ENCODE data around the gene KRT85. TPM values are rescaled to one million over a fixed set of nuclear protein-coding genes. Genes with fewer than 3 reads are reported as not detected.

Gene KRT85
- total and polyA plus RNA-seq, 2 of the 4 experiments (the other 2 are of a cell fraction) = not detected

DNA sequence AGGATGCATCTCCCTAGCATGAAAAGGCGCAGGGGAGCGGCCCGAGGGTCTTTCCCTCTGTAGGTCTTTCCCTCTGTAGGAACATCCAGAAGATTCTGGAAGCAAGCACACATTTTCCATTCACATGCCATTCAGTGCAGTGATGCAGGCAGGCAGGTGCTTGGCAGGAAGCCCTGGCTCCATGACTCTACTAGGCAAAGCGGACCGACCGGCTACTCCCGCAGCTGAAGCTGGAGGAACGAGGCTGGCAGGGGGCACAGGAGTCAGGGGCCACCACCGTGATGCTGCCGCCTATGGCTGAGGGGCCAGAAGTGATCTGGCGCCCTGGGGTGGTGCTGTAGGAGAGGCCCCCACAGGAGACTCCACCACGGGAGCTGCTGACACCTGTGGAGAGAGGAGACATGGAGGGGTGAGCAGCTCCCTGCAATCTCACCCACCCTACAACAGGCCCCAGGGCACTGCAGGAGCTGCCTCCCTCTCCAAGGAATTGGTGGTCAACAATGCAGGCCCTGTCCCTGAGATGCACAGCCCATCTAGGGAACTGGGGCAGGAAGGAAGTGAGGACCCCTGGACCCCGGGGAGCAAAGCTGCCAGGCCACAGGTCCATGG is 6.5 kb downstream of the KRT85 start:
- no peak for DNase-seq
- Histone ChIP-seq H2BK5ac (ENCODE audit: low read depth, low read length, poor library complexity, severe bottlenecking) (no peak overlapping the region), H4K5ac (ENCODE audit: low read depth, low read length) (no peak overlapping the region), H3K14ac (replicated peaks; ENCODE audit: low read depth, low read length) (no peak overlapping the region), H3K27me3 (ENCODE audit: control insufficient read depth, insufficient read depth, low read length) (peaks cover 45% of the 10 kb centered on the region), H4K20me1 (ENCODE audit: insufficient read depth, low read length) (no peaks in the 10 kb centered on the region), H2BK20ac (ENCODE audit: low read depth, low read length) (no peak overlapping the region), H3K9ac (ENCODE audit: low read depth, low read length) (no peak overlapping the region), H4K91ac (ENCODE audit: insufficient read depth, low read depth, low read length) (no peak overlapping the region), H2AK5ac (ENCODE audit: low read depth, low read length) (no peak overlapping the region), H3K27ac (ENCODE audit: insufficient read depth, low read length) (no peak overlapping the region), H3K9me3 (ENCODE audit: control insufficient read depth, insufficient read depth, low read length) (no peaks in the 10 kb centered on the region), H3K23ac (ENCODE audit: low read depth, low read length) (no peak overlapping the region), H3K79me1 (ENCODE audit: low read depth in 1 of 2, low read length in 2 of 2) (no peaks in the 10 kb centered on the region), H2AK9ac (replicated peaks; ENCODE audit: low read depth, low read length, poor library complexity) (no peak overlapping the region), H2AFZ (replicated peaks; ENCODE audit: low read length, poor library complexity) (no peak overlapping the region), H4K8ac (ENCODE audit: low read depth in 2 of 2, low read length in 2 of 2) (no peak overlapping the region), H3K56ac (ENCODE audit: extremely low read depth, insufficient read depth, low read length) (no peak overlapping the region), H2BK120ac (ENCODE audit: low read depth, low read length) (no peak overlapping the region), H3K4me1 (ENCODE audit: control insufficient read depth, insufficient read depth, low read length) (no peaks in the 10 kb centered on the region), H3K4ac (ENCODE audit: low read depth, low read length) (no peak overlapping the region), H3K9me1 (ENCODE audit: insufficient read depth, low read length) (no peaks in the 10 kb centered on the region), H3K4me2 (ENCODE audit: low read depth, low read length) (no peak overlapping the region), H3K4me3 (ENCODE audit: insufficient read depth, low read depth, low read length) (no peak overlapping the region), H3K18ac (ENCODE audit: low read depth, low read length) (no peak overlapping the region), H3K36me3 (ENCODE audit: control insufficient read depth, insufficient read depth, low read length) (no peaks in the 10 kb centered on the region), H2BK15ac (ENCODE audit: low read depth, low read length) (no peak overlapping the region)
- ATAC-seq (ENCODE audit: low read depth) = no peak
- intact Hi-C loops (cut with micrococcal nuclease) = no loop called here
- CTCF ChIA-PET = interaction anchor here (0.8 kb wide), 1 partner anchor 12 kb away, joined by 5 read pairs; no protein-coding TSS in a partner anchor
- WGBS, 2 experiments (ENCODE audit: extremely low coverage in 2 of 2, insufficient read length in 1 of 2) = no CpG with 5 or more reads among the region's 13 CpGs
- dilution Hi-C loops (cut with HindIII; ENCODE audit: low sequenced_read_pairs, unreplicated experiment) = no loop called here
- in situ Hi-C loops (cut with MboI; ENCODE audit: low sequenced_read_pairs) = no loop called here
- POLR2A ChIA-PET (ENCODE audit: unreplicated experiment) = no interaction called here
- BruUV-seq (replicated peaks) = no TSS peak
- TF ChIP-seq, protein P1, sequence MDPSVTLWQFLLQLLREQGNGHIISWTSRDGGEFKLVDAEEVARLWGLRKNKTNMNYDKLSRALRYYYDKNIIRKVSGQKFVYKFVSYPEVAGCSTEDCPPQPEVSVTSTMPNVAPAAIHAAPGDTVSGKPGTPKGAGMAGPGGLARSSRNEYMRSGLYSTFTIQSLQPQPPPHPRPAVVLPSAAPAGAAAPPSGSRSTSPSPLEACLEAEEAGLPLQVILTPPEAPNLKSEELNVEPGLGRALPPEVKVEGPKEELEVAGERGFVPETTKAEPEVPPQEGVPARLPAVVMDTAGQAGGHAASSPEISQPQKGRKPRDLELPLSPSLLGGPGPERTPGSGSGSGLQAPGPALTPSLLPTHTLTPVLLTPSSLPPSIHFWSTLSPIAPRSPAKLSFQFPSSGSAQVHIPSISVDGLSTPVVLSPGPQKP (IDR thresholded peaks at IDR 0.05; ENCODE audit: borderline replicate concordance, low read depth, low read length) = no peak
- no peak for TF ChIP-seq SMC3 (IDR thresholded peaks at IDR 0.05; ENCODE audit: low read depth, low read length)
- TF ChIP-seq RCOR1 (IDR thresholded peaks at IDR 0.05; ENCODE audit: insufficient replicate concordance, low read length) = no peak
- no peak for TF ChIP-seq MAZ (IDR thresholded peaks at IDR 0.05; ENCODE audit: borderline replicate concordance, low read depth, low read length)
- no peak for TF ChIP-seq MAFK (IDR thresholded peaks at IDR 0.05; ENCODE audit: low read depth, low read length)
- TF ChIP-seq FOS (IDR thresholded peaks at IDR 0.05; ENCODE audit: low read depth, low read length) = no peak
- TF ChIP-seq CEBPB (IDR thresholded peaks at IDR 0.05; ENCODE audit: low read depth, low read length) = no peak
- TF ChIP-seq MXI1 (IDR thresholded peaks at IDR 0.05; ENCODE audit: borderline replicate concordance, low read depth, low read length) = no peak
- TF ChIP-seq NFE2L2 (IDR thresholded peaks at IDR 0.05; ENCODE audit: low read depth, low read length) = no peak
- no peak for TF ChIP-seq RFX5 (IDR thresholded peaks at IDR 0.05; ENCODE audit: low read depth, low read length)
- no peak for TF ChIP-seq CHD1 (IDR thresholded peaks at IDR 0.05; ENCODE audit: low read depth, low read length)
- TF ChIP-seq, protein P2, sequence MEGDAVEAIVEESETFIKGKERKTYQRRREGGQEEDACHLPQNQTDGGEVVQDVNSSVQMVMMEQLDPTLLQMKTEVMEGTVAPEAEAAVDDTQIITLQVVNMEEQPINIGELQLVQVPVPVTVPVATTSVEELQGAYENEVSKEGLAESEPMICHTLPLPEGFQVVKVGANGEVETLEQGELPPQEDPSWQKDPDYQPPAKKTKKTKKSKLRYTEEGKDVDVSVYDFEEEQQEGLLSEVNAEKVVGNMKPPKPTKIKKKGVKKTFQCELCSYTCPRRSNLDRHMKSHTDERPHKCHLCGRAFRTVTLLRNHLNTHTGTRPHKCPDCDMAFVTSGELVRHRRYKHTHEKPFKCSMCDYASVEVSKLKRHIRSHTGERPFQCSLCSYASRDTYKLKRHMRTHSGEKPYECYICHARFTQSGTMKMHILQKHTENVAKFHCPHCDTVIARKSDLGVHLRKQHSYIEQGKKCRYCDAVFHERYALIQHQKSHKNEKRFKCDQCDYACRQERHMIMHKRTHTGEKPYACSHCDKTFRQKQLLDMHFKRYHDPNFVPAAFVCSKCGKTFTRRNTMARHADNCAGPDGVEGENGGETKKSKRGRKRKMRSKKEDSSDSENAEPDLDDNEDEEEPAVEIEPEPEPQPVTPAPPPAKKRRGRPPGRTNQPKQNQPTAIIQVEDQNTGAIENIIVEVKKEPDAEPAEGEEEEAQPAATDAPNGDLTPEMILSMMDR (conservative IDR thresholded peaks at IDR 0.05; ENCODE audit: low read depth, low read length) = no peak
- TF ChIP-seq BHLHE40 (IDR thresholded peaks at IDR 0.05; ENCODE audit: low read depth, low read length) = no peak
- no peak for TF ChIP-seq RAD21 (IDR thresholded peaks at IDR 0.05; ENCODE audit: low read length)
- no peak for TF ChIP-seq POLR2A (IDR thresholded peaks at IDR 0.05; ENCODE audit: low read depth, low read length)
- TF ChIP-seq, protein P3, sequence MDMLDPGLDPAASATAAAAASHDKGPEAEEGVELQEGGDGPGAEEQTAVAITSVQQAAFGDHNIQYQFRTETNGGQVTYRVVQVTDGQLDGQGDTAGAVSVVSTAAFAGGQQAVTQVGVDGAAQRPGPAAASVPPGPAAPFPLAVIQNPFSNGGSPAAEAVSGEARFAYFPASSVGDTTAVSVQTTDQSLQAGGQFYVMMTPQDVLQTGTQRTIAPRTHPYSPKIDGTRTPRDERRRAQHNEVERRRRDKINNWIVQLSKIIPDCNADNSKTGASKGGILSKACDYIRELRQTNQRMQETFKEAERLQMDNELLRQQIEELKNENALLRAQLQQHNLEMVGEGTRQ (IDR thresholded peaks at IDR 0.05; ENCODE audit: low read depth, low read length) = no peak
